ENCODE results near the gene BIVM. TPM values are rescaled to one million over a fixed set of nuclear protein-coding genes. Genes with fewer than 3 reads are reported as not detected.

The BIVM gene
- total RNA-seq: 82.0 TPM

DNA sequence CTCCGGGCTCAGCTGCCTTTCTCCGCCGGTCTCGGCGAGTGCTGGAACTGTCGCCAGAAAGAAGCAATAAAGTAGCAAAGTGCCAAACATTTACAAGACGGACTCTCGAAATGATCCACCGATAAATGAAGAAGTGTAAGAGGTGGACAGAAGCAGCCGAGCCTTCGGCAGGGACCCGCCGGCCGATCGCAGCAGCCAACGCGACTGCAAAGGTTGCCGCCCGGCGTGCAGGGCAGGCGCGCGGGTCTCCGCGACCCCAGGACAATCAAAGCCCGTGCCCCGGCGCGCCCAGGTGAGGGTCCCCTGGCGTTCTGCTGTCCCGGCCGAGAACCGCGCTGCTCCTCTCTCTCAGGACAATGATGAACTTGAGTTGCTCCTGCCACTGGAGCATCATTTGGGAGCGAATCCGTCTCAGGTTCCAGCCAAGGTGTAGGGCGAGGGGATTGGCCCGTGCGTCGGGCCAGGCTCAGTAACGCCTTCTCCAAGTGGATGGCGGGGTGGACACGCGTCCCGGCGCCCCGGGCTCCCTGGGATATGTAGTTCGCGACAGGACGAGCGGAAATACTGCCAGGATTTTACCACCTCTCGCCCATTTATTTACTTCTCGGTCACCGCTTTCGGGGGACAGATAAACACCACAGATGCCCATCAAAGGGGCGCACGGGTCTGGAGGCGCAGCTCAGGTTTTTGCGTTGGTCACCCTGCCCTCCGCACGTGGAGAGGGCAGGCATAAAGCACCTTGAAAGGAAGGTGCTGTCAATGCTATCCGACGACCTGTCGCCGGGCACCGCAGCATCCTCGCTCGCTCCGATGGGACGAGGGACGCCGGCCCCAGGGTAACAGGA, at the start of gene BIVM, which contains the start of gene POGLUT2:
Gene BIVM, plus strand, starts transcription at position 539 of the 845 bp plus-strand sequence. CDS start 8,149 bp downstream, outside the sequence.
Gene POGLUT2, minus strand, starts transcription at position 396 of the 845 bp plus-strand sequence. Its CDS starts 306 bp downstream, at position 90.

GRCh38 chr13:102773441-102774213, 25.3 kb upstream of the BIVM start, which contains the start of gene TEX30:
Gene TEX30 (minus strand): TSS chr13:102773786. CDS start chr13:102770026, 3,760 bp downstream.

DNA sequence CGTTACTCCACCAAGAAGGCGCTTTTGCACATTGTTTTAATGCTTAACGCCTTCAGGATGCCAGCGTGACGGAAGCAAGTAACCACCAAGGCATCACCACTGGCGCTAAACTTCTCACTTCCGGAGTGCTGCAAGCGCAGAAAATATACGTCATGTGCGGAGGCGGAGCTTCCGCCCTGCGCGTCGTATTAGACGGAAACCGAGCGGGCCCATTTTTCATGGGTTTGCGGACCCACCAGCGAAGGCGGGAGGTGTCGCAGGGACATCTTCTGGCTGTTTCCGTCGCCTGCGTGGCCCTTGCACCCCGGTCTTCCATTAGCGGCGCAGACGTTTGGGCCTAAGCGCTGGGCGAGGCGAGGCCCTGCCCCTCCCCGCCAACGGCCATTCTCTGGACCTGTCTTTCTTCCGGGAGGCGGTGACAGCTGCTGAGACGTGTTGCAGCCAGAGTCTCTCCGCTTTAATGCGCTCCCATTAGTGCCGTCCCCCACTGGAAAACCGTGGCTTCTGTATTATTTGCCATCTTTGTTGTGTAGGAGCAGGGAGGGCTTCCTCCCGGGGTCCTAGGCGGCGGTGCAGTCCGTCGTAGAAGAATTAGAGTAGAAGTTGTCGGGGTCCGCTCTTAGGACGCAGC, 46.8 kb downstream of the BIVM start, which contains the start of gene ERCC5:
Gene ERCC5, plus strand, starts transcription at position 403 of the 631 bp plus-strand sequence. CDS start 235 bp downstream, outside the sequence.

Other genes with a start within 250 kb of the BIVM start
- gene TPP2, start 202.1 kb upstream of the BIVM start, total RNA-seq: 76.4 TPM
- gene METTL21C, start 104.1 kb upstream of the BIVM start, total RNA-seq: not detected
- 7.5 TPM for gene TEX30, start 25.3 kb upstream of the BIVM start, total RNA-seq
- 9.4 TPM for gene POGLUT2, start 143 bp upstream of the BIVM start, total RNA-seq
- 70.1 TPM for gene ERCC5, start 46.9 kb downstream of the BIVM start, total RNA-seq

Measured in parietal lobe (tissue), 1 donor.